ENCODE measurements around the gene RNASE12. TPM values are rescaled to one million over a fixed set of nuclear protein-coding genes. Genes with fewer than 3 reads are reported as not detected.
"Not testable (repeated sequence)": the region's sequence is repeated elsewhere in the genome, so short reads cannot be mapped to it uniquely, and the experiment has no call there.

The RNASE12 gene
- total RNA-seq, 4 donors from 2014 or later, result not detected

DNA sequence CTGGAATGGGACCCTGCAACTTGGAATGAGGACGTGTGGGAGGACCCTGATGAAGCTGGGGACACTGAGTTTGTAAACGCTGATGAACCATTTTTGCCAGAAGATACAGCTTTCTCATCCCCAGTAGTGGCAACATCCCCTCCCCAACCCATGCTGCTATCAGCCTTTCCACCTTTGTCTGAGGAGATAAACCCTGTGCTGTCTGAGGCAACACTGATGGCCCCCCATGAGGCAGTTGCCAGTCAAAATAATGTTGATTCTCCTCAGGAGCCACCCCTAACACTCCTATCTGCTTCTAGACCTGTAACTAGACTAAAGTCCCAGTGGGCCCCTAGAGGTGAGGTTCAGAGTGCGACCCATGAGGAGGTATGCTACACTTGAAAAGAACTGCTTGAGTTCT, 22.8 kb downstream of the RNASE12 start:
- H3K9me3 ChIP-seq, result peaks cover 0 to 16% (median 4%) of the 10 kb centered on the region in 3 donors
- no peaks in the 10 kb centered on the region for H3K27me3 ChIP-seq
- TF ChIP-seq, protein P1, sequence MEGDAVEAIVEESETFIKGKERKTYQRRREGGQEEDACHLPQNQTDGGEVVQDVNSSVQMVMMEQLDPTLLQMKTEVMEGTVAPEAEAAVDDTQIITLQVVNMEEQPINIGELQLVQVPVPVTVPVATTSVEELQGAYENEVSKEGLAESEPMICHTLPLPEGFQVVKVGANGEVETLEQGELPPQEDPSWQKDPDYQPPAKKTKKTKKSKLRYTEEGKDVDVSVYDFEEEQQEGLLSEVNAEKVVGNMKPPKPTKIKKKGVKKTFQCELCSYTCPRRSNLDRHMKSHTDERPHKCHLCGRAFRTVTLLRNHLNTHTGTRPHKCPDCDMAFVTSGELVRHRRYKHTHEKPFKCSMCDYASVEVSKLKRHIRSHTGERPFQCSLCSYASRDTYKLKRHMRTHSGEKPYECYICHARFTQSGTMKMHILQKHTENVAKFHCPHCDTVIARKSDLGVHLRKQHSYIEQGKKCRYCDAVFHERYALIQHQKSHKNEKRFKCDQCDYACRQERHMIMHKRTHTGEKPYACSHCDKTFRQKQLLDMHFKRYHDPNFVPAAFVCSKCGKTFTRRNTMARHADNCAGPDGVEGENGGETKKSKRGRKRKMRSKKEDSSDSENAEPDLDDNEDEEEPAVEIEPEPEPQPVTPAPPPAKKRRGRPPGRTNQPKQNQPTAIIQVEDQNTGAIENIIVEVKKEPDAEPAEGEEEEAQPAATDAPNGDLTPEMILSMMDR (IDR thresholded peaks at IDR 0.05), result no peak
- TF ChIP-seq POLR2A (IDR thresholded peaks at IDR 0.05), result no peak
- intact Hi-C loops (cut with DNase I), result no loop called here
- no peak for DNase-seq
- WGBS, 2 donors, result 66 to 72% methylated on average over 3 of the region's 3 CpGs
- H3K4me3 ChIP-seq, result no peak overlapping the region
- no peaks in the 10 kb centered on the region for H3K4me1 ChIP-seq
- H3K27ac ChIP-seq, result no peak overlapping the region
- no peaks in the 10 kb centered on the region for H3K36me3 ChIP-seq

DNA sequence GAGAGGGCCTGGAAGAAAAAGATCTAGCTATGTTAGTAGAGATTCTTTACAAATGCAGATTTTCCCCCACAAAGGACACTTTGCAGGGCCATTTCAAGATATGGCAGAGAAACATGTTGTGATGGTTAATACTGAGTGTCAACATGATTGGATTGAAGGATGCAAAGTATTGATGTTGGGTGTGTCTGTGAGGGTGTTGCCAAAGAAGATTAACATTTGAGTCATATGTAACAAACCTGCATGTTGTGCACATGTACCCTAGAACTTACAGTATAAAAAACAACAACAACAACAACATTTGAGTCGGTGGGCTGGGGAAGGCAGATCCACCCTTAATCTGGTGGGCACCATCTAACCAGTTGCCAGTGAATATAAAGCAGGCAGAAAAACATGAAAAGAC, 24.0 kb downstream of the RNASE12 start:
- intact Hi-C loops (cut with DNase I); H3K27me3 ChIP-seq; H3K4me3 ChIP-seq; DNase-seq; H3K4me1 ChIP-seq; H3K27ac ChIP-seq; H3K36me3 ChIP-seq: not testable (repeated sequence)
- 79 to 89% methylated on average over 1 of the region's 1 CpG for whole genome bisulfite sequencing, 2 donors
- H3K9me3 ChIP-seq, result peaks cover 0 to 16% (median 4%) of the 10 kb centered on the region in 3 donors

DNA sequence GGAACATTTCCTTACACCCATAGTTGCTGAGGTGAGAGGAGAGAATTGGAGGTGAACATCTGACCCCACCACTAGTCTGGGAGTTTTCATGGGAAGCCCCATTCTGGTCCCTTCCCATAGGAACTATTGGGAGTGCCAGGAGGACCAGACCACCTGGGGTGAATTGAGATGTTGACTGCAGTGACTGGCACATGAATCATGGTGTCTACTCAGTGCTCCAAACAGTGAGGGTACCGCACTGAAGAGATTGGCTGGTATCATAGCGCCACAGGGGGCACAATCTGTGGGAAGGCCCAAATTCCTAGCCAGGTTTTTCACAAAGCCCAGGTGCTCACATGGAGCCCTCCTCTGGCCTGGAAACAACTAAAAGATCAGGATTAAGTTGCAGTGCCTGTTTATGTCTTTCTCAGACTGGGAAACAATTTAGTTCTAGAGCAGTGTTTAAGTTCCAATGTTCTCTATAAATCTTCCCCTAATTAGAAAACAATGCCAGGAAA, 26.6 kb downstream of the RNASE12 start:
- Histone ChIP-seq H3K4me1 (no peaks in the 10 kb centered on the region), H3K27ac (no peak overlapping the region), H3K27me3 (no peaks in the 10 kb centered on the region), H3K36me3 (no peaks in the 10 kb centered on the region), H3K9me3 (peaks cover 0 to 13% (median 3%) of the 10 kb centered on the region in 3 donors), H3K4me3 (no peak overlapping the region)
- WGBS, 2 donors, result 85 to 100% methylated on average over 2 of the region's 2 CpGs
- TF ChIP-seq, protein P1 (IDR thresholded peaks at IDR 0.05), result no peak
- no peak for TF ChIP-seq POLR2A (IDR thresholded peaks at IDR 0.05)
- DNase-seq, result no peak
- intact Hi-C loops (cut with DNase I), result no loop called here

DNA sequence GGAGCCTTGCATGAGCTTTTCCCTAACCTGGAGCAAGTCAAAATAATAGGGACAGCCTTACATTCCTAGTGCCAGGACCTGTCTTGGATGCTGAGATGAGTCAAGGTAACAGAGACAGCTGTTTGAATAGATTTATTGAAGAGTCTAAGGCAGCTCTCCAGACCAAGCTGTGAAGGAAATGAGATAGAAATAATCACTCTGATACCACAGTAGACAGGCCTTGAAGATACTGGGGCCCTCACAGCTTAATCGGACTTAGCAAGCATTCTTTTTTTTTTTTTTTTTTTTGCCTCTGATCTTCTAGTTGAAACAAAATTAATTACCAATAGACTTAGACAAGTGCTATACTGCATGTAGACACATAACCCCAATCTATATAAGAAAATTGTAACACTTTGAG, 27.2 kb downstream of the RNASE12 start:
- intact Hi-C loops (cut with DNase I), result no loop called here
- Histone ChIP-seq H3K27me3 (no peaks in the 10 kb centered on the region), H3K4me1 (no peaks in the 10 kb centered on the region), H3K27ac (no peak overlapping the region), H3K36me3 (no peaks in the 10 kb centered on the region), H3K4me3 (no peak overlapping the region), H3K9me3 (peaks cover 0 to 8% (median 0%) of the 10 kb centered on the region in 3 donors)
- WGBS, 2 donors, result 84 to 94% methylated on average over 1 of the region's 1 CpG
- TF ChIP-seq POLR2A (IDR thresholded peaks at IDR 0.05), result no peak
- TF ChIP-seq, protein P1 (IDR thresholded peaks at IDR 0.05), result no peak
- no peak for DNase-seq

DNA sequence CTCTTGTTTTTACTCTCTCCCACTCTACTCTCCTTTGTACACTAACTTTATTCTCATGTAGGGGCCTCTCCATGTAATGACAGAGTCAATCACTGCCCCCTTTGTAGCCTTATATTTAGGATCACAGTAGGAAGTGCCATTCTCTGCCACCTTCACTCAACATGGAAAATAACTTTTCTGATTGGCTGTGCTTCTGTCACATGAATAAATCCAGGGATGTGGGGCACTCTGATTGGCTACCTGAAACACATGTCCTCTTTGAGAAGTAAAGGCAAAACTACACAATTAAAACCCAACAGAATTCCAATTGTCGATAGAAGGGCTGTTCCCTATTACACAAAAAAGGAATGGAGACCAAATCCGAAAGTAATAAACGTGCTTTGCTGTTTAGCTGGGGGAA, 30.2 kb downstream of the RNASE12 start, which contains the start of gene RNASE9:
RNASE9 (minus strand) TSS at position 87 of the 400 bp plus-strand sequence.
- no peak for DNase-seq
- 80 to 89% methylated on average over 3 of the region's 3 CpGs for WGBS, 2 donors
- H3K4me3 ChIP-seq, result no peak within 1 kb of the TSS
- H3K36me3 ChIP-seq, result no peaks in the 10 kb centered on the region
- H3K9me3 ChIP-seq, result no peaks in the 10 kb centered on the region
- TF ChIP-seq, protein P1 (IDR thresholded peaks at IDR 0.05), result no peak
- no peak for TF ChIP-seq POLR2A (IDR thresholded peaks at IDR 0.05)
- H3K4me1 ChIP-seq, result no peaks in the 10 kb centered on the region
- H3K27me3 ChIP-seq, result no peaks in the 10 kb centered on the region
- no peak within 1 kb of the TSS for H3K27ac ChIP-seq
- intact Hi-C loops (cut with DNase I), result no loop called here

DNA sequence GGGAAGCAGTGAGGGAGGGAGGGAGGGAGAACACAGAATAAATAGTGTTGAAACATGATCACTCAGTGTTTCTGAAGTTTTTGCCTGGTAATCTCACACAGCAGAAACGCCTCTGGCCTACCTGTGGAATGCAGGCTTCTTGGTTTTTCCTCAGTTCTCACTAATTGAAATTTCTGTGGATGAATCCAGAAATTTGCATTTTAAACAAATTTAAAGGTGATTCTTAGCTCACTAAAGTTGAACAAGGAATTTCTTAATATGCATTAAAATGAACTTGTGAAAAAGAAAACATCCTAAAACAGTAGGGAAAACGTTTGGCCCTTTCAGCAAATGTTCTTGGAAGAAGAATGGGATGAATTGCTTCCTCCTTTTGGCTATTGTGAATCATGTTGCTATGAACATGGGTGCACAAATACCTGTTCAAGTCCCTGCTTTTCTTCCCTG, 31.7 kb downstream of the RNASE12 start:
- no peak for DNase-seq
- 31 to 35% methylated on average over 2 of the region's 2 CpGs for WGBS, 2 donors
- Histone ChIP-seq H3K36me3 (no peaks in the 10 kb centered on the region), H3K4me3 (no peak overlapping the region), H3K27ac (no peak overlapping the region), H3K9me3 (no peaks in the 10 kb centered on the region), H3K4me1 (no peaks in the 10 kb centered on the region), H3K27me3 (no peaks in the 10 kb centered on the region)
- intact Hi-C loops (cut with DNase I), result no loop called here
- TF ChIP-seq, protein P1 (IDR thresholded peaks at IDR 0.05), result no peak
- TF ChIP-seq POLR2A (IDR thresholded peaks at IDR 0.05), result no peak
